Smooth muscle cell (in vitro differentiated cells): Measurements from ENCODE around the gene GAK. TPM values are rescaled to one million over a fixed set of nuclear protein-coding genes. Genes with fewer than 3 reads are reported as not detected.

Experiments
- DNase-seq: peaks from one replicate; lab custom pipeline; 2025; ENCODE audit not compliant: unreplicated experiment; lab: John Stamatoyannopoulos, UW
- H2AFZ ChIP-seq: fragments of 200-600 bp; sonication (generic); 2 replicates; pipeline ENCODE4 v1.6.0; 2016; ENCODE audit warnings: antibody characterized with exemption, low read depth, mild to moderate bottlenecking
- H3F3A ChIP-seq: fragments of 200-600 bp; sonication (generic); 2 replicates; pipeline ENCODE4 v1.6.0; 2017; ENCODE audit warnings: antibody characterized with exemption, low read depth
- H3K27ac ChIP-seq: fragments of 200-600 bp; sonication (generic); 2 replicates; pipeline ENCODE4 v1.5.1; 2016; ENCODE audit warnings: low read depth, mild to moderate bottlenecking
- H3K27me3 ChIP-seq: fragments of 200-600 bp; sonication (generic); 2 replicates; pipeline ENCODE4 v1.6.1; 2016; ENCODE audit warnings: low read depth, mild to moderate bottlenecking
- H3K36me3 ChIP-seq: fragments of 200-600 bp; sonication (generic); 2 replicates; pipeline ENCODE4 v1.5.1; 2016; ENCODE audit warnings: low read depth
- H3K4me1 ChIP-seq: fragments of 200-600 bp; sonication (generic); 2 replicates; pipeline ENCODE4 v1.5.1; 2016; ENCODE audit warnings: low read depth
- H3K4me2 ChIP-seq: fragments of 200-600 bp; sonication (generic); 2 replicates; pipeline ENCODE4 v1.6.0; 2016; ENCODE audit warnings: mild to moderate bottlenecking
- H3K4me3 ChIP-seq: fragments of 200-600 bp; sonication (generic); 2 replicates; pipeline ENCODE4 v1.5.1; 2016; ENCODE audit warnings: mild to moderate bottlenecking
- H3K79me2 ChIP-seq: fragments of 200-600 bp; sonication (generic); 2 replicates; pipeline ENCODE4 v1.6.0; 2016; ENCODE audit warnings: low read depth, mild to moderate bottlenecking
- H3K9ac ChIP-seq: fragments of 200-600 bp; sonication (generic); 2 replicates; pipeline ENCODE4 v1.6.0; 2016; ENCODE audit warnings: low read depth
- H3K9me3 ChIP-seq: fragments of 200-600 bp; sonication (generic); replicated peaks from 2 replicates; pipeline ENCODE4 v1.5.1; 2016; ENCODE audit warnings: low read depth
- H4K20me1 ChIP-seq: fragments of 200-600 bp; sonication (generic); 2 replicates; pipeline ENCODE4 v1.6.0; 2016; ENCODE audit warnings: low read depth
- CTCF ChIP-seq: fragments of 200-600 bp; sonication (generic); IDR thresholded peaks from 2 replicates; pipeline ENCODE4 v1.5.1; 2017; ENCODE audit warnings: borderline replicate concordance, mild to moderate bottlenecking, antibody characterized with exemption; ENCODE audit not compliant: insufficient read depth, poor library complexity, severe bottlenecking
- WGBS: methylation state at CpG from one replicate; pipeline ENCODE4 v1.1.7; 2016; ENCODE audit warnings: low lambda C conversion rate; 5-methylcytosine and 5-hydroxymethylcytosine counted together
- polyA plus RNA-seq: library from polyadenylated mRNA; unstranded; fragments of >200 nt; fragmentation: Nextera tagmentation; extraction: Ambion mirVana; gene quantifications from 2 replicates; pipeline ENCODE4 v1.2.1, GENCODE V29; 2016
- total RNA-seq: library from RNA; depleted of rRNA; stranded (reverse); fragments of >200 nt; gene quantifications from 2 replicates; pipeline ENCODE4 v1.2.3, GENCODE V29; 2014

Gene GAK
- total and polyA plus RNA-seq, 2 experiments from 2014 or later: 56.2 to 85.4 TPM

GRCh38 chr4:949656-950055 lies 17.5 kb upstream of the GAK start:
- no peaks in the 10 kb centered on the region for H3K79me2 ChIP-seq
- no peak overlapping the region for H3K27ac ChIP-seq
- WGBS: 91% methylated on average over 20 of the region's 20 CpGs
- no peaks in the 10 kb centered on the region for H3F3A ChIP-seq
- no peak for DNase-seq
- no peak overlapping the region for H2AFZ ChIP-seq
- peaks cover 18% of the 10 kb centered on the region for H4K20me1 ChIP-seq
- no peaks in the 10 kb centered on the region for H3K9me3 ChIP-seq
- H3K4me2 ChIP-seq: no peak overlapping the region
- no peak overlapping the region for H3K9ac ChIP-seq
- no peak overlapping the region for H3K4me3 ChIP-seq
- no peak for TF ChIP-seq CTCF
- no peaks in the 10 kb centered on the region for H3K27me3 ChIP-seq
- H3K4me1 ChIP-seq: no peaks in the 10 kb centered on the region
- no peaks in the 10 kb centered on the region for H3K36me3 ChIP-seq

GRCh38 chr4:948936-949300 lies 16.8 kb upstream of the GAK start:
- no peak overlapping the region for H2AFZ ChIP-seq
- no peaks in the 10 kb centered on the region for H3K4me1 ChIP-seq
- WGBS: 93% methylated on average over 13 of the region's 13 CpGs
- H3F3A ChIP-seq: no peaks in the 10 kb centered on the region
- H3K9me3 ChIP-seq: no peaks in the 10 kb centered on the region
- H4K20me1 ChIP-seq: peaks cover 25% of the 10 kb centered on the region
- no peak overlapping the region for H3K4me2 ChIP-seq
- no peaks in the 10 kb centered on the region for H3K27me3 ChIP-seq
- H3K36me3 ChIP-seq: no peaks in the 10 kb centered on the region
- H3K27ac ChIP-seq: no peak overlapping the region
- no peak for TF ChIP-seq CTCF
- no peak overlapping the region for H3K9ac ChIP-seq
- no peak for DNase-seq
- no peak overlapping the region for H3K4me3 ChIP-seq
- no peaks in the 10 kb centered on the region for H3K79me2 ChIP-seq

GRCh38 chr4:948101-948935 lies 16.2 kb upstream of the GAK start:
- 88% methylated on average over 33 of the region's 33 CpGs for WGBS
- H3K27me3 ChIP-seq: no peaks in the 10 kb centered on the region
- no peaks in the 10 kb centered on the region for H3F3A ChIP-seq
- no peak overlapping the region for H3K9ac ChIP-seq
- peaks cover 25% of the 10 kb centered on the region for H4K20me1 ChIP-seq
- DNase-seq: no peak
- no peak overlapping the region for H3K4me3 ChIP-seq
- no peaks in the 10 kb centered on the region for H3K79me2 ChIP-seq
- H3K4me1 ChIP-seq: no peaks in the 10 kb centered on the region
- no peaks in the 10 kb centered on the region for H3K9me3 ChIP-seq
- no peak overlapping the region for H2AFZ ChIP-seq
- no peaks in the 10 kb centered on the region for H3K36me3 ChIP-seq
- H3K27ac ChIP-seq: no peak overlapping the region
- H3K4me2 ChIP-seq: no peak overlapping the region
- TF ChIP-seq CTCF: no peak

GRCh38 chr4:947491-947971 lies 15.4 kb upstream of the GAK start:
- H3K4me2 ChIP-seq: no peak overlapping the region
- H3K9ac ChIP-seq: no peak overlapping the region
- 93% methylated on average over 19 of the region's 19 CpGs for WGBS
- no peak overlapping the region for H2AFZ ChIP-seq
- TF ChIP-seq CTCF: no peak
- peaks cover 25% of the 10 kb centered on the region for H4K20me1 ChIP-seq
- H3K4me3 ChIP-seq: no peak overlapping the region
- H3K9me3 ChIP-seq: no peaks in the 10 kb centered on the region
- DNase-seq: no peak
- H3K79me2 ChIP-seq: no peaks in the 10 kb centered on the region
- H3K27me3 ChIP-seq: no peaks in the 10 kb centered on the region
- no peaks in the 10 kb centered on the region for H3F3A ChIP-seq
- H3K4me1 ChIP-seq: no peaks in the 10 kb centered on the region
- H3K27ac ChIP-seq: no peak overlapping the region
- H3K36me3 ChIP-seq: no peaks in the 10 kb centered on the region
